ENCODE results near the gene CNOT3.
A peak's percentile ranks its signal among the peaks of the same experiment; 100 is the strongest.
"Not testable (repeated sequence)": the region's sequence is repeated elsewhere in the genome, so short reads cannot be mapped to it uniquely, and the experiment has no call there.

The CNOT3 gene

GRCh38 chr19:54152267-54152666, 14.7 kb downstream of the CNOT3 start:
- DNase-seq: no peak

- no peak for DNase-seq
Measured at GRCh38 chr19:54152878-54153524, 15.4 kb downstream of the CNOT3 start.

DNA sequence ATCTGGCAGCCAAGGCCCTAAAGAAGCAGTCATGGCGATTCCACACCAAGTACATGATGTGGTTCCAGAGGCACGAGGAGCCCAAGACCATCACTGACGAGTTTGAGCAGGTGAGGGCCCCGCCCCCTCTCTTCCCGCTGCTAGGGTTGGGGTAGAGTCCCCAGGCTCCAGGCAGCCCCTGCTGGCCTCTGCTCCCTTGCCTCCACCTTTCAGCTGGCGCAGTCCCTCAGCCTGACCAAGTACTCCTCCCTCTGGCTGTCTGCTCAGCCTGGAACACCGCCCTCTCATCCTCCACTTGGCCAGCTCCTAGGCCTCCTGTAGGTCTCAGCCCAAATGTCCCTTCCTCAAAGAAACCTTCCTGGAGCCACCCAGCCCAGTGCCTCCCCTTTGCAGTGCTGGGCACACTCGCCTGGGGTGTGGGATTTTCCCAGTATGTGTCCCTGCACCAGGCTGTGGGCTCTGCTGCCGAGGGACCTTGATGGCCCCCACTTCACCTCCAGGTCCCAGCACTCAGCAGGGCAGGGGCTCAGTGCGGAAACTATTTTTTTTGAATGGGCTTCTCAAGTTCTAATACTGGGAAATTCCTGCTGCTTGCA, 16.3 kb downstream of the CNOT3 start:
- no peak for DNase-seq

- no peak for DNase-seq
Measured at GRCh38 chr19:54154603-54155345, 17.2 kb downstream of the CNOT3 start.

- no peak for DNase-seq
Measured at GRCh38 chr19:54155694-54156093, 18.1 kb downstream of the CNOT3 start.

DNA sequence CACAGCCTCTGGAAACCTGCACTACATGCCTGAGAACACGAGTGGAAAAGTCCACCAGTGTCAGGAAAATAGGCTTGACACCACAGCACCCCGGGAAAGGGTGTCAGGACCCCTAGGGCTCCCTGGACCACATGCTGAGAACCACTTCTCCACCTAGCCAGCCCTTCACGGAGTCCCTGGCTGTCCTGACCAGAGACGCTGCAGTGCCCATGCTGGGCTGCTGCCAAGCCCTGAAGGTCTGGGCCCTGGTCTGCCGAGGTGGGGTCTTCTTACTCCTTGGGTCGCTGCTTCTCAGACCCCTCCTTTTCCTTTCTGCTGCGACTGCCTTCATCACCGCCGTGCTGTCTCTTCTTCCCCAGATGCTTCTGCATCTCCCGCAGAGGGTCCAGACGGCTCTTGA, 18.9 kb downstream of the CNOT3 start:
- no peak for DNase-seq

DNA sequence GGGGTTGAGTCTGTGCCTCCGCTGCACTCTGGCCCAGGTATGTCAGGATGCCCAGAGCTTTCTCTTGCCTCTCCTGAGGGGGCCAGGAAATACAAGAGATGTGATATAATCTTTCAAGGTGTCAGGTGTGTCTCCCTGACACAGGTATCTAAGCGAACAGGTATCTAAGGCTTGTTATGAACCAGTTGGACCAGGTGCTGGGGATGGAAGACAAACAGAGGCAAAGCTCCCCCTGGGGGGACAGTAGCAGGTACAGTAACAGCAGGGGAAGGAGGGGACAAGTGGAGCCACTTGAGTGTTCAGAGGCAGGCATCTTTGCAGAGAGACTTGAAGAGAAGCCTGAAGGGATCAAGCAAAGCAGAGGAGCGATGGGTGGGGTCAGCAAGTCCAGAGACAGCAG, 19.4 kb downstream of the CNOT3 start:
- DNase-seq: no peak

DNA sequence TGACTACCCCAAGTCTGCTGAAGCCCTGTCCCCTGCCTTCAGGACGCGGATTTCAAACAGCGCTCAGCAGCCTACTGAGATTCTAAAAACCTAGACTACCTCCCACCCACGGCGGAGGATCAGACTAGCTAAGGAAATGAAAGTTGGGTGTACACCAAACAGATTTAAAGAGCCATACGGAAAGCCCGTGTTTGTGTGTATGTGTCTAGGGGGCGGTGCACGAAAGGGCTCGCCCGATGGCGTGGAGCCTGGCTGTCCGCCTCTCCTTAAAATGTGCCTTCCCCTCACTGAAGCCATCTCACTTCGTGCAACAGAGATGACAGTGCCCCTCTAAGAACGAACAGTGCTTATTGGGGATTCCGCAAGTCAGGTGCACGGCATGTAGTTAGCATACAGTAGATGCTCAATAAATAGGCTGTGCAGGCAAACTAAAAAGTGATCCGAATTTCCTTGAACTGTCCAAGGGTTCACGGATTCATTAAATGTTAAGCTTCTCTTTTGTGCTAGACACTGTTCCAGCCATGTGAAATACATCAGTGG, 21.3 kb downstream of the CNOT3 start:
- DNase-seq: peak; percentile 63

- DNase-seq: peak; percentile 100
Measured at GRCh38 chr19:54159352-54160181, 22.0 kb downstream of the CNOT3 start, which contains the start of gene LENG1. LENG1 (minus strand) TSS chr19:54159721; CDS start chr19:54159695, 26 bp downstream.

DNA sequence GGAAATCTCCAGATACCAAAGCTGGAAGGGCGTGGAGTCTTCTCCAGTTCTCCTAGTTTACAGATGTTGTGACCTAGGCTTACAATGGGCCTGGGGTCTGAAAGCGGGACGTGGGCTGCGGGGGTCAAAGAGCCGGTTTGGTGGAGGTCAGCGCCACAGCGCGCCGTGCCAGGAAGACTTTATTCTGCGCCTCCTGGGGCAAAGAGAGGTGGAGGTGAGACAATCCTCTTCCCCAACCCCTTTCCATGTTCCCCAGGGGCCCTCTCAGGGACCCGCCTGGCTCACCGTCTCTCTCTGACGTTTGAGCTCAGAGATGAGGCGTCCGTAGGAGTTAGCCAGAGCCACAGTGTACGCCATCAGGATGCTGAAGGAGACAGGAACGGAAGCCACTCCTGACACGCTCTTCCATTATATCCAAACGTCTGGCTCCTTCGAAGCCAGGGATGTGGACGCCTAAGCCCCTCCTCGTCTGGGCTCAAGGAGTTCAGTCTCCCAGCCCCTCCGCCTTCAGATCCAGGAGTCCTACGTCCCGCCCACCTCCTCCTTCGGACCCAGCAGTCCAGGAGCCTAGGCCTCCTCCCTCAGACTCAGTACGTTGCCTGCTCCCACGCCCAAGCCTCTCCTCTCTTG, 22.7 kb downstream of the CNOT3 start:
- DNase-seq: no peak

DNA sequence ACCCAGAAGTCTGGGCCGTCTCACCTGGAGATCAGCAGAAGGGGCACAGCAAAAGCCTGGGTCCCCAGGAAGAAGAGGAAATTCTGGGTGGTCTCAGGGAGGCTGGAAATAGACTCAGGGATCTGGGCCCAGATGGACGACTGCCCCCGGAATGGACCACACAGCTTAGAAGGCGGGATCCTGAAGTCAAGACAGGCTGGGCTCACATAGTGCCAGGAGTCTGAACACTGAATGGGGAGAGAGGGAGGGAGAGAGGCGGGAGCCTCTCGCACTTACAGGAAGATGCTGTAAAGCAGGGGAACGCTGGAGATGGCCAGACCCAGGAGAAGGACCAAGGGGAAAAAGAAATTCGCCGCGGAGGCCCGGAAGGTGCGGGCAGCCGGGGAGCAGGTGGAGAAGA, 23.3 kb downstream of the CNOT3 start:
- no peak for DNase-seq

GRCh38 chr19:54162241-54162805, 24.8 kb downstream of the CNOT3 start:
- DNase-seq: peak; percentile 94

GRCh38 chr19:54162884-54163283, 25.3 kb downstream of the CNOT3 start:
- DNase-seq: no peak

- peak; percentile 30 for DNase-seq
Measured at GRCh38 chr19:54164369-54165068, 27.0 kb downstream of the CNOT3 start.

DNA sequence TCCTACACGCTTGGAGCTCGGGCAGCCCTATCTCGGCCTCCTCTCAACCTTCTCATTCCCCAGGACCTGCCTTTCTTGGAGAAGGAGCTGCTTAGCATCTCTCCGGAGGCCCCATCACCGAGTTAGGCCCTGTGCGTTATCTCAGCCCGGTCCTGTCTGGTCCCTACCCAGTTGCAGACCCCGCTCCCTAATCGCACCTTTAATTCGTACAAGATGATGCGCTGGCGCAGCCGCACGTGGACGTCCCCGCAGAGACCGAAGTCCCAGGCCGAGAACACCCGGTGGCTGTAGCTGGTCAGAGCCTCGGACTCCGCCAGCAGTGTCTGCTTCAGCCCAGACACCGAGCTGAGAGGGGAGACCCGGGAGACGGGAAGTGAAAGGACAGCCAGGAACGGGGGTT, 27.7 kb downstream of the CNOT3 start:
- DNase-seq: no peak

DNA sequence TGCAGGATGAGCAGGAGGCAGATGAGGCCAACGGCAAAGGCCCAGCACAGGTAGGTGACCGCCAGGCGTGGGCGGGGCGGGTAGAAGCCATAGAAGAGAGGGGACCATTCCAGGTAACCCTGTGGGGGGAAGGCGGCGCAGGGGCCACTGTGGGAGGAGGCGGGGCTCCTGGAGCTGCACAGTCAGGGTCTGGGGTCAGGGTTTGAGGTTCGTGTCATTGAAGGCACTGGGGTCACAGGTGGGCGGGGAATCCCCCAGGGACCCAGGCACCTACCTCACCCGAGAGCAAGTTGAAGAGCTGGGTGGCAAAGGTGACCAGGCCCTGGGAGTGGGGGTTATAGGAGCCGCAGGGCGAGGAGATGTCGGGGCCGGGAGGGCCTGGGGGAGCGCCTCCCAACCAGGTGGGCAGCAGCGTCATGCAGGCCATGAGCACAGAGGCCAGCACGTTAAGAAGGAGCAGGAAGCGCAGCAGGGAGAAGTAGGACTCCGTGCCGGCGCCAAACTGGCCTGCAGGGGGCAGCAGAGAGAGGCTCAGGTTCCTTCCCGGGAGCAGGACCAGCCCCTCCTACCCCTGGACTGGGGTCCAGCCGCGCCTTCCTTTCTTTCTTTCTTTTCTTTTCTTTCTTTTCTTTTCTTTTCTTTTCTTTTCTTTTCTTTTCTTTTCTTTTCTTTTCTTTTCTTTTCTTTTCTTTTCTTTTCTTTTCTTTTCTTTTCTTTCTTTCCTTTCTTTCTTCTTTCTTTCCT, 30.8 kb downstream of the CNOT3 start:
- peak; percentile 90 for DNase-seq

DNA sequence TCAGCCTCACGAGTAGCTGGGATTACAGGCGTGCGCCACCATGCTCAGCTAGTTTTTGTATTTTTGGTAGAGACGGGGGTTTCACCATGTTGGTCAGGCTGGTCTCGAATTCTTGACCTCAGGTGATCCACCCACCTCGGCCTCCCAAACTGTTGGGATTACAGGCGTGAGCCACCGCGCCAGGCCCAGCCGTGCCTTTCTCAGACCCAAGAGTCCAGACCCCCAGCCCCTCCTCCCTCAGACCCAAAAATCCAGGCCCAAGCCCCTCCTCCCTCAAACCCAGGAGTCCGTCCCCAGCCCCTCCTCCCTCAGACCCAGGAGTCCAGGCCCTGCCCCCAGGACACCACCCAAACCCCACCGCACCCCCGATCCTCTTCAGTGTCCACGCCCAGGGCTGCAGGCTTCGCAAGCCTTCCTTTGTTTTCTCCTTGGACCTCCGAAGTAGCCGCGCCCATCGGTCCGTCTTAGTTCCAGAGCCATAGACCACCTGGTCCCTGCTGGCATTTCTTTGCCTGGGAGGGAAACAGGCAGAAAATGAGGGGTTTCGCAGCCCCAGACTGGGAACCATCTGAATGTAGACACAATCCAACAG, 31.7 kb downstream of the CNOT3 start:
- no peak for DNase-seq

GRCh38 chr19:54171736-54172431, 34.3 kb downstream of the CNOT3 start:
- not testable (repeated sequence) for DNase-seq
